ENCODE results near the gene CTNNA2. TPM values are rescaled to one million over a fixed set of nuclear protein-coding genes. Genes with fewer than 3 reads are reported as not detected.
A peak's percentile ranks its signal among the peaks of the same experiment; 100 is the strongest.

The CTNNA2 gene
- total RNA-seq, 1 experiment from 2014 or later = not detected

DNA sequence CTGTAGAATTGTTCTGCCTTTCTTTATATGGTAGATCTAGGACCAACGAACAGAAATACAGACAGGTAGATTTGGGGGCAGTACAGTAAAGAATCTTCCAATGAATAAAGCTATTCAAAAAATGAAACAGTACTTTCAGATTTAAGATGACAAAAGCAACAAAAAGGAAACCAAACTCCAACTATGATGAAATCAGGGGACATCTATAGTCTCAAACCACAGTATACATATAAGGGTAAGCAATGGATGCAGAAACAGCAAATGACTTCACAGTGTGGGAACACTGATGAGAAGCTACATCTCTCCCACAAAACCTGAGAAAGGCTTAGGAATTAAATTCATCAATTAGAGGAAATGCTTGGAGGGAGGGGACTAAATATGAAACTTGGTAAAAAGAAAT is 202.5 kb downstream of the CTNNA2 start:
- Histone ChIP-seq H3F3A (ENCODE audit: insufficient read depth, low read depth) (no peaks in the 10 kb centered on the region), H3K4me1 (replicated peaks; ENCODE audit: insufficient read depth) (no peaks in the 10 kb centered on the region), H3K4me3 (no peak overlapping the region), H3K27ac (no peak overlapping the region), H3K27me3 (ENCODE audit: insufficient read depth, low read depth) (no peaks in the 10 kb centered on the region), H4K20me1 (ENCODE audit: insufficient read depth) (no peaks in the 10 kb centered on the region), H3K79me2 (ENCODE audit: low read depth) (no peaks in the 10 kb centered on the region), H3K4me2 (no peak overlapping the region), H3K9me3 (ENCODE audit: insufficient read depth, low read depth) (no peaks in the 10 kb centered on the region), H2AFZ (no peak overlapping the region), H3K9me2 (ENCODE audit: insufficient read depth) (no peaks in the 10 kb centered on the region), H3K36me3 (ENCODE audit: low read depth) (no peaks in the 10 kb centered on the region)
- intact Hi-C loops (cut with micrococcal nuclease; ENCODE audit: unreplicated experiment) = no loop called here
- ChIA-PET POLR2A (ENCODE audit: unreplicated experiment) (no interaction called here), CTCF (no interaction called here)
- DNase-seq = no peak
- TF ChIP-seq, protein P1, sequence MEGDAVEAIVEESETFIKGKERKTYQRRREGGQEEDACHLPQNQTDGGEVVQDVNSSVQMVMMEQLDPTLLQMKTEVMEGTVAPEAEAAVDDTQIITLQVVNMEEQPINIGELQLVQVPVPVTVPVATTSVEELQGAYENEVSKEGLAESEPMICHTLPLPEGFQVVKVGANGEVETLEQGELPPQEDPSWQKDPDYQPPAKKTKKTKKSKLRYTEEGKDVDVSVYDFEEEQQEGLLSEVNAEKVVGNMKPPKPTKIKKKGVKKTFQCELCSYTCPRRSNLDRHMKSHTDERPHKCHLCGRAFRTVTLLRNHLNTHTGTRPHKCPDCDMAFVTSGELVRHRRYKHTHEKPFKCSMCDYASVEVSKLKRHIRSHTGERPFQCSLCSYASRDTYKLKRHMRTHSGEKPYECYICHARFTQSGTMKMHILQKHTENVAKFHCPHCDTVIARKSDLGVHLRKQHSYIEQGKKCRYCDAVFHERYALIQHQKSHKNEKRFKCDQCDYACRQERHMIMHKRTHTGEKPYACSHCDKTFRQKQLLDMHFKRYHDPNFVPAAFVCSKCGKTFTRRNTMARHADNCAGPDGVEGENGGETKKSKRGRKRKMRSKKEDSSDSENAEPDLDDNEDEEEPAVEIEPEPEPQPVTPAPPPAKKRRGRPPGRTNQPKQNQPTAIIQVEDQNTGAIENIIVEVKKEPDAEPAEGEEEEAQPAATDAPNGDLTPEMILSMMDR (conservative IDR thresholded peaks at IDR 0.05) = no peak
- TF ChIP-seq EZH2 (IDR thresholded peaks at IDR 0.05; ENCODE audit: low read depth) = no peak
- BruUV-seq (replicated peaks) = no TSS peak

- no peaks in the 10 kb centered on the region for H3K4me1 ChIP-seq (replicated peaks; ENCODE audit: insufficient read depth)
- no peak overlapping the region for H3K4me3 ChIP-seq
- TF ChIP-seq, protein P1 (conservative IDR thresholded peaks at IDR 0.05) = no peak
- no peak for TF ChIP-seq EZH2 (IDR thresholded peaks at IDR 0.05; ENCODE audit: low read depth)
- ChIA-PET CTCF (no interaction called here), POLR2A (ENCODE audit: unreplicated experiment) (no interaction called here)
- no TSS peak for BruUV-seq (replicated peaks)
- H3K36me3 ChIP-seq (ENCODE audit: low read depth) = no peaks in the 10 kb centered on the region
- DNase-seq = no peak
- no peaks in the 10 kb centered on the region for H3F3A ChIP-seq (ENCODE audit: insufficient read depth, low read depth)
- no peaks in the 10 kb centered on the region for H3K27me3 ChIP-seq (ENCODE audit: insufficient read depth, low read depth)
- H3K9me3 ChIP-seq (ENCODE audit: insufficient read depth, low read depth) = no peaks in the 10 kb centered on the region
- no peak overlapping the region for H3K27ac ChIP-seq
- no peaks in the 10 kb centered on the region; the same call in 1 of the 2 replicates for H4K20me1 ChIP-seq (ENCODE audit: insufficient read depth)
- intact Hi-C loops (cut with micrococcal nuclease; ENCODE audit: unreplicated experiment) = no loop called here
- H2AFZ ChIP-seq = no peak overlapping the region
- H3K9me2 ChIP-seq (ENCODE audit: insufficient read depth) = no peaks in the 10 kb centered on the region
- H3K4me2 ChIP-seq = no peak overlapping the region
- no peaks in the 10 kb centered on the region for H3K79me2 ChIP-seq (ENCODE audit: low read depth)
These were observed 203.4 kb downstream of the CTNNA2 start for GRCh38 chr2:79716266-79716665.

DNA sequence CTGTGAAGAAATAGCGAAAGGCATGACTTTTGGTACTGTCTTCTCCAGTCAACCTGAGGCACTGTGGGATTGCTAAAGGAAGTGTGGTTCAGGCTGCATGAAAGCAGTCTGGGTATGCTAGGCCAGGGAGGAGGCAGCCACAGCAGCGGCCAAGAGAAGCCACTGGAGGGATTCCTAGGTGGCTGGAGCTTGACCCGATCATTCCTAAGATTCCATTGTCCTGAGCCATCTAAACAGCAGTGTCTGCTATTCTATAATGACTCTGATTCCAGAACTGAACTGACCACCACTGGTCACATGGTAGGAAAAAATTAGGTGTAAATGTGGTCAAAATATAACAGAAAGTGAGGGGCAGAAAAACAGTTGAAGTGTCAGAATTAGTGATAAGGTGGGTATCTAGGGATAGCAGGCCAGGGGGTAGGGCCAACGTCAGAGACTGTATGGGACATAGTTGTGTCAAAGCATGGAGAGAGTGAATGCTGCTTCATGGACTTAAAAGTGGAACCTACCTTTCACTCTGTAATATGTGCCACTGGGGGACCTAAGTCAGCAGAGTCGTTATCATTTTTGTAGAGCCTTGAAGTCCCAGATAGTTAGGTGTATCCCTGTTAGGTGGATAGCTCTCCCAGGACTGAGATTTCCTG is 204.6 kb downstream of the CTNNA2 start:
- ChIA-PET POLR2A (ENCODE audit: unreplicated experiment) (no interaction called here), CTCF (no interaction called here)
- TF ChIP-seq, protein P1 (conservative IDR thresholded peaks at IDR 0.05) = no peak
- TF ChIP-seq EZH2 (IDR thresholded peaks at IDR 0.05; ENCODE audit: low read depth) = no peak
- Histone ChIP-seq H2AFZ (no peak overlapping the region), H3F3A (ENCODE audit: insufficient read depth, low read depth) (no peaks in the 10 kb centered on the region), H3K4me3 (no peak overlapping the region), H3K4me2 (no peak overlapping the region), H3K36me3 (ENCODE audit: low read depth) (no peaks in the 10 kb centered on the region), H3K9me2 (ENCODE audit: insufficient read depth) (0 out of 2 replicates have a peak, but pooled peaks cover under 1% of the 10 kb centered on the region), H3K9me3 (ENCODE audit: insufficient read depth, low read depth) (no peaks in the 10 kb centered on the region), H3K27ac (no peak overlapping the region), H3K4me1 (replicated peaks; ENCODE audit: insufficient read depth) (no peaks in the 10 kb centered on the region), H4K20me1 (ENCODE audit: insufficient read depth) (no peaks in the 10 kb centered on the region; the same call in 1 of the 2 replicates), H3K27me3 (ENCODE audit: insufficient read depth, low read depth) (no peaks in the 10 kb centered on the region), H3K79me2 (ENCODE audit: low read depth) (no peaks in the 10 kb centered on the region)
- BruUV-seq (replicated peaks) = no TSS peak
- intact Hi-C loops (cut with micrococcal nuclease; ENCODE audit: unreplicated experiment) = no loop called here
- DNase-seq = peak in 1 of 2 experiments; percentile 27

All from PC-9 (cell line).